ENCODE data around the gene HDAC11.

DNA sequence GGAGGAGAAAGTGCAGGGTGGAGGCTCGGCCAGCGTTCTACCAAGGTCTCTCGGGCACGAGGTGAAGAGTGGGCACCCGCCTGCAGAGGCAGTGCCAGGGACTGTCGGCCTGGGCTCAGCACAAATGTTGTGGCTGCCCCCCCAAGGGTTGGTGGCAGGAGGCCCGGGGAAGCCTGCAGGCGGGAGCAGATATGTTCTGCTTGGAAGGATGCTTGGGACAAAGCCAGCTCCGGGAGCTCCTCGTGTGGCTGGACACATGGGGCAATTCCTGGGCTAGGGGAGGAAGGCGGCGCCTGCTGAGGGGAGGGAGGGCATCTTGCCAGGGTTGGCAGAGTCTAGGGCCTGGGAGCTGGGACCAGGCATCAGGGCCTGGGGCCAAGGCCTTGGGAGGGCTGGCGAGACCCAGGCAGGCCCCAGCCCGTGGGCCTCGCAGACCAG lies 38.4 kb downstream of the HDAC11 start:
- TF ChIP-seq, protein P1, sequence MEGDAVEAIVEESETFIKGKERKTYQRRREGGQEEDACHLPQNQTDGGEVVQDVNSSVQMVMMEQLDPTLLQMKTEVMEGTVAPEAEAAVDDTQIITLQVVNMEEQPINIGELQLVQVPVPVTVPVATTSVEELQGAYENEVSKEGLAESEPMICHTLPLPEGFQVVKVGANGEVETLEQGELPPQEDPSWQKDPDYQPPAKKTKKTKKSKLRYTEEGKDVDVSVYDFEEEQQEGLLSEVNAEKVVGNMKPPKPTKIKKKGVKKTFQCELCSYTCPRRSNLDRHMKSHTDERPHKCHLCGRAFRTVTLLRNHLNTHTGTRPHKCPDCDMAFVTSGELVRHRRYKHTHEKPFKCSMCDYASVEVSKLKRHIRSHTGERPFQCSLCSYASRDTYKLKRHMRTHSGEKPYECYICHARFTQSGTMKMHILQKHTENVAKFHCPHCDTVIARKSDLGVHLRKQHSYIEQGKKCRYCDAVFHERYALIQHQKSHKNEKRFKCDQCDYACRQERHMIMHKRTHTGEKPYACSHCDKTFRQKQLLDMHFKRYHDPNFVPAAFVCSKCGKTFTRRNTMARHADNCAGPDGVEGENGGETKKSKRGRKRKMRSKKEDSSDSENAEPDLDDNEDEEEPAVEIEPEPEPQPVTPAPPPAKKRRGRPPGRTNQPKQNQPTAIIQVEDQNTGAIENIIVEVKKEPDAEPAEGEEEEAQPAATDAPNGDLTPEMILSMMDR (conservative IDR thresholded peaks at IDR 0.05 in 1 of 2, IDR thresholded peaks at IDR 0.05 in 1 of 2; ENCODE audit: low read depth in 1 of 2, low read length in 2 of 2): no peak
- no peak for TF ChIP-seq EZH2 (IDR thresholded peaks at IDR 0.05; ENCODE audit: low read length, missing control alignments)

All from fibroblast of lung (primary cell).